Activated T-helper 2 cell treated with anti-CD3 and anti-CD28 coated beads, Interferon-gamma antibody, Interleukin-2, Interleukin-4, amounts not matched to agents 10 μg/mL and 5 μg/mL and 100 μg/mL, durations not matched to agents 14 hours and 24 hours and 36 hours (primary cell): Measurements from ENCODE around the gene ZNF536. TPM values are rescaled to one million over a fixed set of nuclear protein-coding genes. Genes with fewer than 3 reads are reported as not detected.
"Not testable (repeated sequence)": the region's sequence is repeated elsewhere in the genome, so short reads cannot be mapped to it uniquely, and the experiment has no call there.

Experiments
- DNase-seq: peaks from one replicate; pipeline ENCODE4 v3.0.0; 2021; ENCODE audit warnings: low spot score
- H3K27ac Mint-ChIP-seq: one replicate; pipeline ENCODE4 v1.8.0; 2021; ENCODE audit warnings: mixed read lengths
- H3K27me3 Mint-ChIP-seq: one replicate; pipeline ENCODE4 v1.8.0; 2021; ENCODE audit warnings: low read depth, mixed read lengths
- H3K36me3 Mint-ChIP-seq: one replicate; pipeline ENCODE4 v1.8.0; 2021; ENCODE audit warnings: low read depth, mixed read lengths
- H3K4me1 Mint-ChIP-seq: one replicate; pipeline ENCODE4 v1.8.0; 2021; ENCODE audit warnings: low read depth, mixed read lengths
- H3K4me3 Mint-ChIP-seq: one replicate; pipeline ENCODE4 v1.8.0; 2021; ENCODE audit warnings: low read depth, mild to moderate bottlenecking, moderate library complexity, mixed read lengths
- H3K9me3 Mint-ChIP-seq: one replicate; pipeline ENCODE4 v1.8.0; 2021; ENCODE audit warnings: mixed read lengths
- intact Hi-C: fragments of 100-400 bp; cut with micrococcal nuclease; formaldehyde crosslinking; loops from one replicate; pipeline ENCODE4 v1.15.1; 2023
- total RNA-seq: library from RNA; stranded (reverse); gene quantifications from 2 replicates; pipeline ENCODE4 v1.2.3, GENCODE V29; 2022

The ZNF536 gene
- total RNA-seq, 1 donor from 2014 or later = not detected

GRCh38 chr19:30390356-30390988, 18.3 kb downstream of the ZNF536 start:
- no peak overlapping the region for H3K4me3 Mint-ChIP-seq

GRCh38 chr19:30391052-30391451, 18.9 kb downstream of the ZNF536 start:
- Mint-ChIP-seq H3K27ac (no peak overlapping the region), H3K9me3 (no peaks in the 10 kb centered on the region), H3K36me3 (no peaks in the 10 kb centered on the region), H3K27me3 (peaks cover 11% of the 10 kb centered on the region), H3K4me3 (no peak overlapping the region), H3K4me1 (peaks cover 11% of the 10 kb centered on the region)
- DNase-seq = no peak
- intact Hi-C loops = no loop called here

More at GRCh38 chr19:30390356-30390988, 18.3 kb downstream of the ZNF536 start:
- Mint-ChIP-seq H3K27me3 (peaks cover 11% of the 10 kb centered on the region), H3K27ac (no peak overlapping the region), H3K36me3 (no peaks in the 10 kb centered on the region), H3K9me3 (no peaks in the 10 kb centered on the region), H3K4me1 (peaks cover 11% of the 10 kb centered on the region)
- no peak for DNase-seq
- intact Hi-C loops = no loop called here

GRCh38 chr19:30391554-30392551, 19.7 kb downstream of the ZNF536 start:
- Mint-ChIP-seq H3K9me3 (no peaks in the 10 kb centered on the region), H3K4me1 (peaks cover 11% of the 10 kb centered on the region), H3K27ac (no peak overlapping the region), H3K27me3 (peaks cover 11% of the 10 kb centered on the region), H3K36me3 (no peaks in the 10 kb centered on the region), H3K4me3 (no peak overlapping the region)
- no peak for DNase-seq
- intact Hi-C loops = no loop called here

GRCh38 chr19:30393046-30393445, 20.9 kb downstream of the ZNF536 start:
- intact Hi-C loops = no loop called here
- peaks cover 11% of the 10 kb centered on the region for H3K27me3 Mint-ChIP-seq
- DNase-seq = no peak
- no peak overlapping the region for H3K4me3 Mint-ChIP-seq
- no peak overlapping the region for H3K27ac Mint-ChIP-seq
- peaks cover 11% of the 10 kb centered on the region for H3K4me1 Mint-ChIP-seq
- H3K36me3 Mint-ChIP-seq = no peaks in the 10 kb centered on the region
- no peaks in the 10 kb centered on the region for H3K9me3 Mint-ChIP-seq

GRCh38 chr19:30393729-30394480, 21.7 kb downstream of the ZNF536 start:
- H3K4me3 Mint-ChIP-seq = no peak overlapping the region
- H3K27me3 Mint-ChIP-seq = peaks cover 11% of the 10 kb centered on the region
- H3K27ac Mint-ChIP-seq = no peak overlapping the region
- no peaks in the 10 kb centered on the region for H3K36me3 Mint-ChIP-seq
- DNase-seq = no peak
- intact Hi-C loops = no loop called here
- H3K9me3 Mint-ChIP-seq = no peaks in the 10 kb centered on the region
- H3K4me1 Mint-ChIP-seq = peaks cover 11% of the 10 kb centered on the region

- Mint-ChIP-seq H3K36me3 (no peaks in the 10 kb centered on the region), H3K27me3 (peaks cover 11% of the 10 kb centered on the region), H3K4me1 (peaks cover 11% of the 10 kb centered on the region), H3K9me3 (no peaks in the 10 kb centered on the region), H3K27ac (no peak overlapping the region), H3K4me3 (no peak overlapping the region)
- intact Hi-C loops = no loop called here
- no peak for DNase-seq
These were observed 22.4 kb downstream of the ZNF536 start for GRCh38 chr19:30394481-30395151.

- intact Hi-C loops = no loop called here
- H3K4me1 Mint-ChIP-seq = peaks cover 11% of the 10 kb centered on the region
- H3K27me3 Mint-ChIP-seq = peaks cover 11% of the 10 kb centered on the region
- DNase-seq = no peak
- H3K36me3 Mint-ChIP-seq = no peaks in the 10 kb centered on the region
- H3K9me3 Mint-ChIP-seq = no peaks in the 10 kb centered on the region
- H3K27ac Mint-ChIP-seq = no peak overlapping the region
- H3K4me3 Mint-ChIP-seq = no peak overlapping the region
These were observed 23.1 kb downstream of the ZNF536 start for GRCh38 chr19:30395283-30395682.

GRCh38 chr19:30398539-30398938, 26.4 kb downstream of the ZNF536 start:
- H3K4me3 Mint-ChIP-seq, H3K36me3 Mint-ChIP-seq, H3K4me1 Mint-ChIP-seq, H3K27ac Mint-ChIP-seq, DNase-seq, H3K27me3 Mint-ChIP-seq, intact Hi-C loops, H3K9me3 Mint-ChIP-seq: not testable (repeated sequence)

- Mint-ChIP-seq H3K27me3 (no peaks in the 10 kb centered on the region), H3K4me1 (no peaks in the 10 kb centered on the region), H3K9me3 (no peaks in the 10 kb centered on the region), H3K4me3 (no peak overlapping the region), H3K27ac (no peak overlapping the region), H3K36me3 (no peaks in the 10 kb centered on the region)
- no peak for DNase-seq
- intact Hi-C loops = no loop called here
These were observed 29.8 kb downstream of the ZNF536 start for GRCh38 chr19:30401956-30402355.

- Mint-ChIP-seq H3K9me3 (no peaks in the 10 kb centered on the region), H3K27ac (no peak overlapping the region), H3K36me3 (no peaks in the 10 kb centered on the region), H3K27me3 (no peaks in the 10 kb centered on the region), H3K4me1 (no peaks in the 10 kb centered on the region), H3K4me3 (no peak overlapping the region)
- intact Hi-C loops = no loop called here
- no peak for DNase-seq
These were observed 30.4 kb downstream of the ZNF536 start for GRCh38 chr19:30402436-30403202.

- H3K27ac Mint-ChIP-seq = no peak overlapping the region
These were observed 31.2 kb downstream of the ZNF536 start for GRCh38 chr19:30403203-30403985.

More at GRCh38 chr19:30403203-30403985, 31.2 kb downstream of the ZNF536 start:
- Mint-ChIP-seq H3K4me1 (no peaks in the 10 kb centered on the region), H3K27me3 (no peaks in the 10 kb centered on the region), H3K4me3 (no peak overlapping the region), H3K36me3 (no peaks in the 10 kb centered on the region), H3K9me3 (no peaks in the 10 kb centered on the region)
- no peak for DNase-seq
- intact Hi-C loops = no loop called here
